ENCODE measurements around the gene RAPGEF1. TPM values are rescaled to one million over a fixed set of nuclear protein-coding genes. Genes with fewer than 3 reads are reported as not detected.

The RAPGEF1 gene
- total RNA-seq, 2 experiments from 2014 or later, result 129 to 131 TPM

DNA sequence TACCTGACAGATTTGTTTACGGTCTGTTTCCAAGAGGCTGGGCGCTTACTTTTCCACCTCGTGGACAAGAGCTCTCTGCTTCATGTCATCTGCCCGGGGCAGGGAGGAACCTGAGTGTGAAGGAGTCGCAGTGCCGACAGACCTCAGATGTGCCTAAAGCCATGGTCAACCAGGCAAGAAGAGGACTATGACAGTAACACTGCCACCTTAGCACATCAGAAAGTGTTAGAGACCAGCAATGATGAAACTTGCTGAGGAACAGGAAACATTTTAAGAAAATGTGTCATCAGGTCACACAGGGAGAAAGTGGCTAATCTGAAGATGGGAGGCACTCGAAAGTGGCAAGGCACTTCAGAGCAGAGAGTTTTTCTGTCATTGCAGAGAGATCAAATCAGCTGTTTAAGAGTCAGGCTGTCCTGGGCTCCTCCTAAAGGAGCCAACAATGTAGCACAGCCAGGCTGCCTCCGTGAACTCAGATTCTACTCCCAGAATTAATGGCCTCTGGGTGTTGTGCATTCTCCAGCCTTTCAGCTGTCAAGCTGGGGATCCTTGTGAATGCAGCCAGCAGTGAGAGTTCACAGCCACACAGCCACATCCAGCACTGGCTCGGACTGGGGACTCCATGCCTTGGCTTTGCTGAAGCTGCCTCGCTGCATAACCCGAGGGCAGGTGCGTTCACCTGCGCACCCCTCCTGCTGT is 94.6 kb downstream of the RAPGEF1 start:
- Mint-ChIP-seq H3K4me3 (no peak overlapping the region), H3K27ac (no peak overlapping the region), H3K9me3 (no peaks in the 10 kb centered on the region), H3K4me1 (peaks cover 6% of the 10 kb centered on the region), H3K27me3 (no peaks in the 10 kb centered on the region), H3K36me3 (peaks cover 9% of the 10 kb centered on the region)
- POLR2A ChIA-PET, result no interaction called here
- no peak for DNase-seq
- peak; percentile 26 for ATAC-seq (ENCODE audit: low read depth)

DNA sequence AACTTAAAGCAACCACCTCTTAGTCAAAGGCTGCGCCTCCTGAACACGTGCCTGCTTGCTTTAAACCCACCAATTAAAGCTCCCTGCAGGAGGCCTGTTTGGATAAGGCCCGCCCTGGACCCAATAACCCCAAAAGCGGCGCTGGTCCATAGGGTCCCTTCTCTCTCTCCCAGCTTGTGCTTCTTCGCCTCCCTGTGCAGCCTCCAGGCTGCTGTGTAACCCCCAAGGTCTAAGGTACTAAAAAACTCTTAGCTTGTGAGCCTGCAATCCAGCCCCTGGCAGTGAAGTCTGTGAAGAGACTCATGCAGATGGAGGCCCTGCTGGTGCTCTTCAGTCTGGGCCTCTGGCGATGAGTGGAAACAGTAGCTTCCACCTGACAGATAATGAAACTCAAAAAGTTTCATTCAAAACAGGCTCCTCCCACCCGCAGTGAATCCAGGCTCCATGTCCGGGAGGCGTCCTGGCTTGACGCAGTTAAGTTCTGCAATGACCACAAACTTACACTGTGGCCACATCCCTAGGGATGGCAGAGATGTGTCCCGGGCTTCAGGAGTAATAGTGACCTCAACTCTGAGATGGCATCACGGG is 97.3 kb downstream of the RAPGEF1 start:
- Mint-ChIP-seq H3K36me3 (peaks cover 7% of the 10 kb centered on the region), H3K27me3 (no peaks in the 10 kb centered on the region), H3K27ac (peak overlapping the region; percentile 57), H3K9me3 (no peaks in the 10 kb centered on the region), H3K4me3 (no peak overlapping the region), H3K4me1 (peaks cover 6% of the 10 kb centered on the region)
- DNase-seq, result no peak
- ATAC-seq (ENCODE audit: low read depth), result no peak
- POLR2A ChIA-PET, result interaction anchor here (1.2 kb wide), 1 partner anchor 90 kb away, joined by 3 read pairs; no protein-coding TSS in a partner anchor

DNA sequence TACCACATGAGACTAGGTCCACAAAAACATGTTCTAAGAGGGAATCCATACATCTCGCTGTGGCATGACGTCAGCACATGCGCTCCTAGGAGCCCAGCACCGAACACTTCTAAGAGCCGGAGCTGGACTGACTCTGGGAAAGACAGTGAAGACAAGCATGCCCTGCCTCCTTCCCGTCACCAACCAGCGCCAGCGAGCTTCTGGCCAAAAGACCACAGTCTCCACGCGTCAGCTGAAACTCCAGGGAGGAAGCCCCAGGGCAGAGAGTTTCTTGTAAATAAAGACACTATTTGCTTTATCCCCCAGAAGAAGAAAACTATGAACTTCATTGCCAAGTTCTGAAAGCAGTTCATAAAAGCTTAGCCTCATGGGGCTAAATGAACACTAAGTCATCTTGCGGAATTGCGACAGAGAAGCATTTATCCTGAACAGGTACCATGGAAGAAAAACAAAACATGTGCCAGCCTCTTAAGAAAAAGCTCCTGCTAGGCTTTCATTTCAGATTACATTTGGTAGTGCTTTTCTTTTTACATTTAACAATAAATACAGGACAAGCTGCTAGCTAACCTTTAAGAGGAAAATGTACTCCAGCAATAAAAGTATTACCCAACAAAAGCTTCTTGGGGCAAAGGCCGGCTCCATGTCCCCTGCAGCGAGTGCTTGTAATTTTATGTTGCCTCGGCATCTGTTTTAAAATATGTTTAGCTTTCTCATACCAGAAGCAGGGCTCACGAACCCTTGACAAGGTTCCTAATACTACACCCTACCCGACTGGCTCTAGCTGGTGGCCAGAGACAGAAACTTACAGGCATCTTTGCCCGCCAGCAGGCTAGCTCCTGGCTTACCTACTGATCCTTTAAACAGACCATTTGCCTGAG is 98.0 kb downstream of the RAPGEF1 start:
- peaks cover 7% of the 10 kb centered on the region for H3K36me3 Mint-ChIP-seq
- ATAC-seq (ENCODE audit: low read depth), result no peak
- POLR2A ChIA-PET, result no interaction called here
- no peak overlapping the region for H3K4me3 Mint-ChIP-seq
- H3K4me1 Mint-ChIP-seq, result peaks cover 6% of the 10 kb centered on the region
- H3K27ac Mint-ChIP-seq, result peak overlapping the region; percentile 57
- H3K27me3 Mint-ChIP-seq, result no peaks in the 10 kb centered on the region
- H3K9me3 Mint-ChIP-seq, result no peaks in the 10 kb centered on the region
- no peak for DNase-seq

DNA sequence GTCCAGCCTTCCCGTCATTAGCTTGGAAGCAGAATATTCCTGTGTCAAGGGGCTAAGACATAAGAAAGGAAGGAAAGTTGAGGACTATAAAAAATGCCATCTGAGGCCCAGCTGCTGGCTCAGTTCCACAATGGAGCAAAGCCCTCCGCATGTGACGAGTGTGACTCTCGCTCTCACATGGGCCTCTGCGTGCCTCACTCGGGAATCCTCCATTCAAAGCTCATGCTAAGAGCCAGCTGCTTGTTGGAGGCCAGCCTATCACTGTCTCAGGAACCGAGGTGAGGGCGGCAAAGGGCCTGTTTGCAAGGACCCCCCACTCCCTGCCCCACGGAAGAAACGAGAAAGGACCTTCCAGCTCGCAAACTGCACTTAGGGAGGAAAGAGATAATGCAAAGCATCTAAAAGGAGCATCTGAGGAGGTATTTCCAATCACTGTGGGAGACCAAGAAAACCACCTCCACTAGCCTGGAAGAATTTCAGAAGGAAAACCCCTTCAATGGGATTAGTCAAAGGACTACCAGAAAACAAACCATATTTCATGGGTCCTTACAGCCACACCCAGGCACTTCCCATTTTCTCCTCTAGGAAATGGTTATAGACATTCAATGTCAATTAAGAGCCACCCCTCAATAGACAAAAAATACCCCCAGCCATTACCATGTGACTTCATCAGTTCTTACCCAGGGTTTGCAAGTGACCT is 99.3 kb downstream of the RAPGEF1 start:
- peaks cover 13% of the 10 kb centered on the region for H3K4me1 Mint-ChIP-seq
- POLR2A ChIA-PET, result no interaction called here
- no peak overlapping the region for H3K27ac Mint-ChIP-seq
- H3K4me3 Mint-ChIP-seq, result no peak overlapping the region
- DNase-seq (no peak), ATAC-seq (ENCODE audit: low read depth) (no peak)
- peaks cover 7% of the 10 kb centered on the region for H3K36me3 Mint-ChIP-seq
- no peaks in the 10 kb centered on the region for H3K9me3 Mint-ChIP-seq
- no peaks in the 10 kb centered on the region for H3K27me3 Mint-ChIP-seq

DNA sequence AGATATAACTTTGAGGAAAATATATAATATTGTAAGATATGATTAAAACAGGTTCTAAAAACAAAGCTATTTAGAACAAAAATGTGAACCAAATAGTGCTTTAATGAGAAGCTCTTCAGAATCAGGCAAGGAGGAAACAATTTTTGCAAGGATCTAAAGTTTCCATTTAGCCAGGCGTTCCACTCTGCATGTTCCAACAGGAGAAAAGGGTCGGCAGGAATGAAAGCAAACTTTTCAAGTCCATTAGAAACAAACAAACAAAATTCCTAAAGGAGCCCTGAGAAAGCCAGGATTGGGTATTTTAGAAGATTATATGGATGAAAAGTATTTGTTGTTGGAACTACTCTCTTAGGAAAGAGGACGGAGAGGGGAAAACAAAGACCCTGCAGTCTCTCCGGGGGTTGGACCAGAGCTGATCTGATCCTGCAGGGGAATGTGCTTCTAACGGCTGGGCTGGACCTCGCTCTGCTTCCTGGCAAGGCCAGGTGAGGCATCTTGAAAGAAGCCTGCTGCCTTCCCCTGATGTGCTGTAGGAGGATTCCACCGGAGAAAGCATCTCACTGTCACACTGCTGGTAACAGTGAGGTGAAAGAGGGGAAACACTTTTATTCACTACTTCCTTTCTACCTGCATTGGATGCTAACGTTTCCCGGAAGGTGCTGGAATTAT is 100.0 kb downstream of the RAPGEF1 start:
- ATAC-seq (ENCODE audit: low read depth) (no peak), DNase-seq (no peak)
- Mint-ChIP-seq H3K27me3 (no peaks in the 10 kb centered on the region), H3K4me1 (peaks cover 16% of the 10 kb centered on the region), H3K36me3 (peaks cover 7% of the 10 kb centered on the region), H3K4me3 (no peak overlapping the region), H3K9me3 (no peaks in the 10 kb centered on the region), H3K27ac (no peak overlapping the region)
- POLR2A ChIA-PET, result no interaction called here

DNA sequence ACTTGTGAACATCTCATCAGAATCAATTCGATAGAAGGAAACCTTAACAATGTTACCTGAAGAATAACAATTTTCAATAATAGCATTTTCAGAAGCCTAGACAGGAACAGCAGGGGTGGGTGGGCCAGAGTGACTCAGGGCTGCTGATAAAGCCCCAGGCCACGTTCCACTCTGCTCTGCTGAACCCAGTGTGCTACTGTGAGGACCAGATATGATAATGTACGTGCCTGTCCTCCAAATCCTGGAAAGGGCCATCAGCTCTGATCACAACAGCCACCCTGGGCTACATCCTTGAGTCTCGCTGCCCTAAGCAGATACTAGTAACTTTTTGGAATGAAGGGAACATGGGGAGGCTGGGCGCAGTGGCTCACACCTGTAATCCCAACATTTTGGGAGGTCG is 103.3 kb downstream of the RAPGEF1 start:
- Mint-ChIP-seq H3K27me3 (no peaks in the 10 kb centered on the region), H3K4me1 (peaks cover 17% of the 10 kb centered on the region), H3K9me3 (no peaks in the 10 kb centered on the region), H3K4me3 (no peak overlapping the region), H3K27ac (peak overlapping the region; percentile 57), H3K36me3 (peaks cover 15% of the 10 kb centered on the region)
- ATAC-seq (ENCODE audit: low read depth), result no peak
- no peak for DNase-seq
- POLR2A ChIA-PET, result interaction anchor here (0.9 to 1.4 kb wide), 2 partner anchors 96 to 99 kb away, joined by 3 read pairs; no protein-coding TSS in a partner anchor

DNA sequence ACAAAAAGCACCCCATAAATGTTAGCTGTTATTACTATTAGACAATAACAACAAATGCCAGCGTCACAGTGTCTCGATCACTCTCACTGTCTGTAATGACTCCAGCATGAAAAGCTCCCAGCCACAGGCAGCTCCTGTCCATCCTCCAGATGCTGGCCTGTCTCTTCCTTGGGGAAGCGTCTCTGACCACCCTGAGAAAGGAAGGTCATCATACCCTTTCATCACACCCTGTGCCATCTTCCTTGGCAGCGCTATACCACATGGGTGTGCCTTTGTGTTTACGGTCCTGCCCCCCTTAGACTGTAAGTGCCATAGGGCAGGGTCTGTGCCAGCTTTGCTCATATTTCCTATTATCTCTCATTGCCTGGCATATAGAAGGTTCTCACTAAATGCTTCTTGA is 104.0 kb downstream of the RAPGEF1 start:
- POLR2A ChIA-PET, result interaction anchor here (0.9 kb wide), 1 partner anchor 97 kb away, joined by 3 read pairs; no protein-coding TSS in a partner anchor
- Mint-ChIP-seq H3K4me3 (no peak overlapping the region), H3K27me3 (no peaks in the 10 kb centered on the region), H3K4me1 (peaks cover 22% of the 10 kb centered on the region), H3K9me3 (no peaks in the 10 kb centered on the region), H3K36me3 (peaks cover 17% of the 10 kb centered on the region), H3K27ac (peak overlapping the region; percentile 74)
- no peak for ATAC-seq (ENCODE audit: low read depth)
- DNase-seq, result no peak

DNA sequence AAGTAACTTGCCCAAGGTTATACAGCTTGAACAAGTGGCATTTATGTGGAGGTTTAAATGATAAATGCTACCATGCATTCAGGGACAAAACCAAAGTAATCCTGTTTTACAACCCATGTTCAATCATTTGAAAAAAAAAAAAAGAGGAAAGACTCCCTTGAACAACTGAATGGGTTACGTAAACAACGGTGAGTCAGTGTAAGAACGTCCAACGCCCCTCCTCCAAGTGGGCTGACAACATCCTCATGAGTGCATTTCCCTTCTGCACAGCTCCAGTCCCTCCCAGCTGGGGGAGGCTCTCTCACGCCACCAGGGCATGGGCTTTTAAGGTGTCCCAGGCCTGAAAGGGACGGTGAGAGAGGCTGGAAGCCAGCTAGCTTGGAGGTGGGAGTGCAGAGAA is 104.6 kb downstream of the RAPGEF1 start:
- no peaks in the 10 kb centered on the region for H3K9me3 Mint-ChIP-seq
- peaks cover 20% of the 10 kb centered on the region for H3K36me3 Mint-ChIP-seq
- ATAC-seq (ENCODE audit: low read depth) (peak; percentile 100), DNase-seq (peak; percentile 55)
- no peaks in the 10 kb centered on the region for H3K27me3 Mint-ChIP-seq
- POLR2A ChIA-PET, result interaction anchor here (0.7 kb wide), 2 partner anchors 24 to 32 kb away, joined by 3 to 4 read pairs; no protein-coding TSS in a partner anchor
- H3K4me3 Mint-ChIP-seq, result peak overlapping the region; percentile 4
- H3K27ac Mint-ChIP-seq, result peak overlapping the region; percentile 74
- peaks cover 26% of the 10 kb centered on the region for H3K4me1 Mint-ChIP-seq

DNA sequence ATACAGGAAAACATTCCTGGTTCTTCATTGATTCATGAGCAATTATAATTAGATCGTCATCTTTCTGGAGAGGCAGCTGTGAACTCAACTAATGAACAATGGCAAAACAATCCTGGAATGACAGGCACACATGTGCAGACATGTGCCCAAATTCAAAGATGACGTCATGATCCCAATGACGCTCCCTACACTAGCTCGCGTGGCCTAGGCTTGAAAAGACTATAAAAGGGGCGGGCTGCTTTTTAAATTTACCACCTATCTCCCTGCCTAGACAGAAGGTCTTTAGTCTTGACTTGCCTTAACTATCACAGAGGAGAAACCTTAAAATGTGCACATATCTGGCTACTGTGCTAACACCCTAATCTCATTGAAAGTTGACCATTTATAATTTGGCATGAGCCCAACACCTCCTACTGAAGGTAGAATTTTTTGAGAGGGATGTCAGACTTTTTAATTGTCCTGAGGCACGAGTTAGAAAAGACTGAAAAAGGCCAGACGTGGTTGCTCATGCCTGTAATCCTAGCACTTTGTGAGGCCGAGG is 106.3 kb downstream of the RAPGEF1 start:
- H3K27me3 Mint-ChIP-seq, result no peaks in the 10 kb centered on the region
- H3K4me1 Mint-ChIP-seq, result peaks cover 32% of the 10 kb centered on the region
- no peak overlapping the region for H3K27ac Mint-ChIP-seq
- ATAC-seq (ENCODE audit: low read depth) (no peak), DNase-seq (no peak)
- no peak overlapping the region for H3K4me3 Mint-ChIP-seq
- no peaks in the 10 kb centered on the region for H3K9me3 Mint-ChIP-seq
- peaks cover 20% of the 10 kb centered on the region for H3K36me3 Mint-ChIP-seq
- POLR2A ChIA-PET, result no interaction called here

DNA sequence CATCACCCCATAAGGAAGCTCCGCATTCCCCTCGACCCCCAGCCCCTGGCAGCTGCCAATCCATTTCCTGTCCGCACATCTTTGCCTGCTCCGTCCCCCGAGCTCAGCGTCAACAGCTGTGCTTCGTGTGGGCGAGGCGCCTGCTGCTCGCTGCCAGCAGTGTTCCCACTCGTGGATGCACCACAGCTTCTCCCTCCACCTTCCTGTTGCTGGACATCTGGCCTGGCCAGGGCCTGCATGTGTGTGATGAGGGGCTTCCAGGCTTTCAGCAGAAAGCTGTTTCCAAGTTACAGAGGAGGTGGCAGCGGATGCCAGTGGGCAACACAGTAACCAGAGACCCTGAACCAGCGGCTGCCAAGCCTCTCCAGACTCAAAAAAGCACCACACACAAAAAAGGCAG is 108.6 kb downstream of the RAPGEF1 start:
- no peak overlapping the region for H3K4me3 Mint-ChIP-seq
- POLR2A ChIA-PET, result interaction anchor here (1.1 kb wide), 1 partner anchor 25 kb away, joined by 4 read pairs; no protein-coding TSS in a partner anchor
- no peak for DNase-seq
- H3K27me3 Mint-ChIP-seq, result no peaks in the 10 kb centered on the region
- no peaks in the 10 kb centered on the region for H3K9me3 Mint-ChIP-seq
- H3K4me1 Mint-ChIP-seq, result peaks cover 40% of the 10 kb centered on the region
- H3K36me3 Mint-ChIP-seq, result peaks cover 15% of the 10 kb centered on the region
- no peak for ATAC-seq (ENCODE audit: low read depth)
- H3K27ac Mint-ChIP-seq, result no peak overlapping the region

DNA sequence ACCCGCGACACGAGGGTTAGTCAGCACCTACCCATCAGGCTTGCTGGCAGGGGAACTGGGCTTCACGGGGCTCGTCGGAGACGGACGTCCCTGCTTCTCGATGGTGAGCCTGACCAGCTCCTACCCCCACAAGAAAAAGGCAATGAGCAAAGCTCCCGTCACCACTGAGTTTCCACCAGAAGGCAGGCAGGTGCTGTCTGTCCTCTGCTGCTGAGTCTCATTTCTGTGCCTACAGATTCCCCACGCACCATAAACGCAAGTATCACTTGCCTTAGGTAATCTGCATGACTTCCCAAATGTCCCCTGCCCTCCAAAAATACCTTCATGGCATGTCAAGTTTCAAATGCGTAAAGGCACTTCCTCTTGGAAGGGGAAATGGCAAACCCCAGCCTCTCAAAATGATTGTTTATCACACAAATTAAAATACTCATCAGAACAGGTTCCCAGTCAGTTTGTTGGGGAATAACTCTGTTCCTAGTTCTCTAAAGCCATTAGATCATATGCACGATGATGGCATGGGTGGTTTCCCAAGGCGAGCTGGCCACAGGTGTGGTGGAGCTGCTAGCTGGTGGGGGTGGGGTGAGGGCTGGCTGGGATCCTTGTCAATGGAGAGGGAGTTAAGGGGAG is 109.6 kb downstream of the RAPGEF1 start:
- ATAC-seq (ENCODE audit: low read depth) (no peak), DNase-seq (no peak)
- peaks cover 17% of the 10 kb centered on the region for H3K36me3 Mint-ChIP-seq
- peaks cover 32% of the 10 kb centered on the region for H3K4me1 Mint-ChIP-seq
- no peak overlapping the region for H3K4me3 Mint-ChIP-seq
- no peaks in the 10 kb centered on the region for H3K27me3 Mint-ChIP-seq
- POLR2A ChIA-PET, result no interaction called here
- H3K9me3 Mint-ChIP-seq, result no peaks in the 10 kb centered on the region
- no peak overlapping the region for H3K27ac Mint-ChIP-seq

DNA sequence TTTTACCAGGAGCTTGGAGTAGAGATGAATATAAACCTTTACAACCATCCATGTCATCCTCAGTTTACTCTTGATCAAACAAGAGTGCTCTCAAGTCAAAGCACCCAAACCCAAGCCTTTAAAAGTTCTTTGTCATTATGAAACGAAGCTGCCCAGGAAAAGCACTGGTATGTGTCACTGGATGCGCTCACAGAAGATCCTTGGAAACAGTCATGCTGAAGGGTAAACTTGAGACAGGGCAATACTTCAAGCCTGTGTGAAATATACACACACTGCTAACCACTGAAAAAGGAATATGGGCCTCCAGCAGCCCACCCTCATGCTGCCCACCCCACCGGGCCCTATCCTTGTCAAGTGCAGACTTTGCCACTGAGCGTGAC is 110.1 kb downstream of the RAPGEF1 start:
- H3K4me1 Mint-ChIP-seq, result peaks cover 27% of the 10 kb centered on the region
- POLR2A ChIA-PET, result no interaction called here
- H3K9me3 Mint-ChIP-seq, result no peaks in the 10 kb centered on the region
- H3K27ac Mint-ChIP-seq, result no peak overlapping the region
- no peak overlapping the region for H3K4me3 Mint-ChIP-seq
- peaks cover 19% of the 10 kb centered on the region for H3K36me3 Mint-ChIP-seq
- ATAC-seq (ENCODE audit: low read depth) (no peak), DNase-seq (no peak)
- no peaks in the 10 kb centered on the region for H3K27me3 Mint-ChIP-seq

Data from activated naive CD8-positive, alpha-beta T cell treated with anti-CD3 and anti-CD28 coated beads, Interleukin-2, amount 10 ng/mL, durations not matched to agents 7 days and 5 days (primary cell).